Right lobe of liver (tissue), 4 donors: ENCODE data around the gene DGKI.

Experiments
- POLR2A ChIP-seq: fragments of 450-650 bp; IDR thresholded peaks from one replicate; pipeline ENCODE4 v1.6.1; 2017; ENCODE audit warnings: antibody characterized with exemption, mild to moderate bottlenecking
- TF ChIP-seq, protein P1 (sequence below), 4 donors: fragments of 200-600 bp in 3 of 4; fragments of 450-650 bp in 1 of 4; IDR thresholded peaks; one replicate each; pipeline versions ENCODE4 v1.5.1 to v1.8.0; 2016 to 2022; ENCODE audit warnings: antibody characterized with exemption in 4 of 4, mild to moderate bottlenecking in 2 of 4
- donor health status: DM: no; HTN: no; CAD: no.
- donor health status: DM: no; HTN: no; CAD: no.
- donor health status: DM: no; HTN: yes; CAD: no.

DNA sequence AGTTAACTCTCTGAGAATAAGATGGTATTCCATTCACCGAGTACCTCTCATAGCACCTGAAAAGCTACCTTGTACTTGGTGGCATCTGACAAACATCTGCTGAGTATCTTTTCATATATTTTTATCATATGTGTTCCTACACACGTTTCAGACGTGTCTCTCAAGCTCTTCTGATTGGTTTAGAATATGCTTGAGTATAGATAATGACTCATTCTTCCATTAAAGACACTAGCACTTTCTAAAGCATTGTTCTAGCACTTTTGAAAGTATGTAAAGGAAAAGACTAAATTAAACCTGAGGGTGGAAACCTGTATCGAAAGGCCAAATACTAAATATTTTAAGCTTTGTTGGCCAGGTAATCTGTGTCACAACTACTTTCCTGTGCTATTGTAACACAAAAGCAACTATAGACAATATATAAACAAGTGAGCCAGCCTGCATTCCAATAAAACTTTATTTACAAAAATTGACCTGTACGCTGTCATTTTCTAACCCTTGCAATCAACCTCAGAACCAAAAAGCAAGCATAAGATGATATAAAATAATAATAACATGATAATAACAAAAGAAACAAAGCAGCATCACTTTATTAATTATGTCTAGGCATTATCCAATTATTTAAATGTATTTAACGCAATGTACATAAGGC lies 95.3 kb downstream of the DGKI start:
- TF ChIP-seq, protein P1, sequence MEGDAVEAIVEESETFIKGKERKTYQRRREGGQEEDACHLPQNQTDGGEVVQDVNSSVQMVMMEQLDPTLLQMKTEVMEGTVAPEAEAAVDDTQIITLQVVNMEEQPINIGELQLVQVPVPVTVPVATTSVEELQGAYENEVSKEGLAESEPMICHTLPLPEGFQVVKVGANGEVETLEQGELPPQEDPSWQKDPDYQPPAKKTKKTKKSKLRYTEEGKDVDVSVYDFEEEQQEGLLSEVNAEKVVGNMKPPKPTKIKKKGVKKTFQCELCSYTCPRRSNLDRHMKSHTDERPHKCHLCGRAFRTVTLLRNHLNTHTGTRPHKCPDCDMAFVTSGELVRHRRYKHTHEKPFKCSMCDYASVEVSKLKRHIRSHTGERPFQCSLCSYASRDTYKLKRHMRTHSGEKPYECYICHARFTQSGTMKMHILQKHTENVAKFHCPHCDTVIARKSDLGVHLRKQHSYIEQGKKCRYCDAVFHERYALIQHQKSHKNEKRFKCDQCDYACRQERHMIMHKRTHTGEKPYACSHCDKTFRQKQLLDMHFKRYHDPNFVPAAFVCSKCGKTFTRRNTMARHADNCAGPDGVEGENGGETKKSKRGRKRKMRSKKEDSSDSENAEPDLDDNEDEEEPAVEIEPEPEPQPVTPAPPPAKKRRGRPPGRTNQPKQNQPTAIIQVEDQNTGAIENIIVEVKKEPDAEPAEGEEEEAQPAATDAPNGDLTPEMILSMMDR (IDR thresholded peaks at IDR 0.05) = no peak
- no peak for TF ChIP-seq POLR2A
